ENCODE results near the gene CACUL1. TPM values are rescaled to one million over a fixed set of nuclear protein-coding genes. Genes with fewer than 3 reads are reported as not detected.

Gene CACUL1
- total RNA-seq, 1 donor, result 40.6 TPM

GRCh38 chr10:118734475-118734874, 20.3 kb downstream of the CACUL1 start:
- TF ChIP-seq CTCF (IDR thresholded peaks at IDR 0.05; ENCODE audit: insufficient read depth, low read depth, low read length), result peak; percentile 35
- peak; percentile 16 for DNase-seq (ENCODE audit: low read depth)
- no peak overlapping the region for H3K4me3 ChIP-seq (ENCODE audit: low read depth, low read length)

GRCh38 chr10:118732245-118733165, 22.3 kb downstream of the CACUL1 start:
- no peak for TF ChIP-seq CTCF (IDR thresholded peaks at IDR 0.05; ENCODE audit: insufficient read depth, low read depth, low read length)
- DNase-seq (ENCODE audit: low read depth), result peak; percentile 26
- no peak overlapping the region for H3K4me3 ChIP-seq (ENCODE audit: low read depth, low read length)

GRCh38 chr10:118730756-118731456, 23.9 kb downstream of the CACUL1 start:
- no peak for DNase-seq (ENCODE audit: low read depth)
- no peak for TF ChIP-seq CTCF (IDR thresholded peaks at IDR 0.05; ENCODE audit: insufficient read depth, low read depth, low read length)
- H3K4me3 ChIP-seq (ENCODE audit: low read depth, low read length), result no peak overlapping the region

- no peak for TF ChIP-seq CTCF (IDR thresholded peaks at IDR 0.05; ENCODE audit: insufficient read depth, low read depth, low read length)
- DNase-seq (ENCODE audit: low read depth), result no peak
Measured at GRCh38 chr10:118729641-118730258, 25.0 kb downstream of the CACUL1 start.

GRCh38 chr10:118729200-118729599, 25.6 kb downstream of the CACUL1 start:
- DNase-seq (ENCODE audit: low read depth), result no peak
- TF ChIP-seq CTCF (IDR thresholded peaks at IDR 0.05; ENCODE audit: insufficient read depth, low read depth, low read length), result no peak
- no peak overlapping the region for H3K4me3 ChIP-seq (ENCODE audit: low read depth, low read length)

More at GRCh38 chr10:118729641-118730258, 25.0 kb downstream of the CACUL1 start:
- no peak overlapping the region for H3K4me3 ChIP-seq (ENCODE audit: low read depth, low read length)

- H3K4me3 ChIP-seq (ENCODE audit: low read depth, low read length), result no peak overlapping the region
- DNase-seq (ENCODE audit: low read depth), result peak; percentile 72
- no peak for TF ChIP-seq CTCF (IDR thresholded peaks at IDR 0.05; ENCODE audit: insufficient read depth, low read depth, low read length)
Measured at GRCh38 chr10:118725886-118726500, 28.8 kb downstream of the CACUL1 start.
